Neural cell (in vitro differentiated cells): ENCODE results near the gene RFNG. TPM values are rescaled to one million over a fixed set of nuclear protein-coding genes. Genes with fewer than 3 reads are reported as not detected.

Experiments
- H2AFZ ChIP-seq: fragments of 200-600, 300-800 bp; sonication (generic), shearing (Covaris generic); 2 replicates; pipeline ENCODE4 v1.6.0; 2014; ENCODE audit warnings: low read depth, mild to moderate bottlenecking, antibody characterized with exemption, low read length, moderate library complexity
- H3F3A ChIP-seq: fragments of 200-600 bp; shearing (Covaris generic); 2 replicates; pipeline ENCODE4 v1.6.1; 2016; ENCODE audit warnings: mild to moderate bottlenecking, moderate library complexity, mixed read lengths, antibody characterized with exemption, low read length; ENCODE audit not compliant: insufficient read depth, poor library complexity, severe bottlenecking
- H3K27ac ChIP-seq: fragments of 200-600, 300-800 bp; sonication (generic), shearing (Covaris generic); 2 replicates; pipeline ENCODE4 v1.5.1; 2014; ENCODE audit warnings: mild to moderate bottlenecking, low read length, moderate library complexity
- H3K27me3 ChIP-seq: fragments of 300-800, 200-600 bp; sonication (generic), shearing (Covaris generic); 2 replicates; pipeline ENCODE4 v1.6.0; 2014; ENCODE audit warnings: mild to moderate bottlenecking, low read depth, low read length, moderate library complexity; ENCODE audit not compliant: insufficient read depth
- H3K36me3 ChIP-seq: fragments of 300-800, 200-600 bp; sonication (generic), shearing (Covaris generic); 2 replicates; pipeline ENCODE4 v1.5.1; 2014; ENCODE audit warnings: mild to moderate bottlenecking, antibody characterized with exemption, low read length, moderate library complexity; ENCODE audit not compliant: insufficient read depth
- H3K4me2 ChIP-seq: fragments of 300-800, 200-600 bp; sonication (generic), shearing (Covaris generic); 2 replicates; pipeline ENCODE4 v1.6.0; 2014; ENCODE audit warnings: mild to moderate bottlenecking, low read length
- H3K4me3 ChIP-seq: fragments of 300-800, 200-600 bp; sonication (generic), shearing (Covaris generic); 2 replicates; pipeline ENCODE4 v1.5.1; 2014; ENCODE audit warnings: mild to moderate bottlenecking, low read length, moderate library complexity
- H3K79me2 ChIP-seq: fragments of 200-600 bp; shearing (Covaris generic); replicated peaks from 2 replicates; pipeline ENCODE4 v1.6.0; 2014; ENCODE audit warnings: mild to moderate bottlenecking, low read length, moderate library complexity; ENCODE audit not compliant: insufficient read depth
- H3K9ac ChIP-seq: fragments of 300-800, 200-600 bp; sonication (generic), shearing (Covaris generic); 2 replicates; pipeline ENCODE4 v1.6.1; 2016; ENCODE audit warnings: mild to moderate bottlenecking, low read length, mixed read lengths
- H3K9me2 ChIP-seq: fragments of 200-600 bp; shearing (Covaris generic); 2 replicates; pipeline ENCODE4 v1.6.1; 2016; ENCODE audit warnings: mild to moderate bottlenecking, low read length, mixed read lengths; ENCODE audit not compliant: insufficient read depth
- H3K9me3 ChIP-seq: fragments of 200-600, 300-800 bp; sonication (generic), shearing (Covaris generic); 2 replicates; pipeline ENCODE4 v1.6.1; 2016; ENCODE audit warnings: mild to moderate bottlenecking, mixed run types, low read length, moderate library complexity, mixed read lengths
- H4K20me1 ChIP-seq: fragments of 200-600 bp; shearing (Covaris generic); 2 replicates; pipeline ENCODE4 v1.6.1; 2016; ENCODE audit warnings: mild to moderate bottlenecking, mixed run types; ENCODE audit not compliant: insufficient read depth
- EP300 ChIP-seq: fragments of 450-650 bp; conservative IDR thresholded peaks from 2 replicates; pipeline ENCODE4 v1.6.1; 2014; ENCODE audit warnings: antibody characterized with exemption, mild to moderate bottlenecking, moderate library complexity; ENCODE audit not compliant: poor library complexity, severe bottlenecking
- EZH2 ChIP-seq: fragments of 200-600, 300-800 bp; shearing (Covaris generic), sonication (generic); IDR thresholded peaks from 2 replicates; pipeline ENCODE4 v1.6.1; 2014; ENCODE audit warnings: antibody characterized with exemption, low read length, borderline replicate concordance, mild to moderate bottlenecking; ENCODE audit not compliant: insufficient read depth, poor library complexity, severe bottlenecking
- MXI1 ChIP-seq: fragments of 450-650 bp; conservative IDR thresholded peaks from 2 replicates; pipeline ENCODE4 v1.6.1; 2014; ENCODE audit warnings: antibody characterized with exemption, mild to moderate bottlenecking; ENCODE audit not compliant: poor library complexity, severe bottlenecking
- POLR2AphosphoS5 ChIP-seq: IDR thresholded peaks from 2 replicates; pipeline ENCODE4 v1.6.1; 2012
- RAD21 ChIP-seq: fragments of 450-650 bp; conservative IDR thresholded peaks from 2 replicates; pipeline ENCODE4 v1.6.1; 2014; ENCODE audit warnings: antibody characterized with exemption, mild to moderate bottlenecking, moderate library complexity
- SMC3 ChIP-seq: fragments of 450-650 bp; conservative IDR thresholded peaks from 2 replicates; pipeline ENCODE4 v1.6.1; 2014; ENCODE audit warnings: antibody characterized with exemption, mild to moderate bottlenecking, moderate library complexity; ENCODE audit not compliant: poor library complexity
- TAF1 ChIP-seq: IDR thresholded peaks from 2 replicates; pipeline ENCODE4 v1.6.1; 2012; ENCODE audit warnings: low read depth
- polyA plus RNA-seq: library from polyadenylated mRNA; depleted of rRNA; stranded (reverse); fragments of >200 nt; gene quantifications from 2 replicates; pipeline ENCODE4 v1.2.3, GENCODE V29; 2014
- TF ChIP-seq, protein P1 (sequence below): fragments of 450-650 bp; IDR thresholded peaks from 2 replicates; pipeline ENCODE4 v1.5.1; 2014; ENCODE audit warnings: antibody characterized with exemption, mild to moderate bottlenecking, moderate library complexity; ENCODE audit not compliant: poor library complexity, severe bottlenecking
- TF ChIP-seq, protein P2 (sequence below): IDR thresholded peaks from 2 replicates; pipeline ENCODE4 v1.6.1; 2012; ENCODE audit warnings: borderline replicate concordance

RFNG gene
- polyA plus RNA-seq, 1 donor from 2014 or later = 176 TPM

DNA sequence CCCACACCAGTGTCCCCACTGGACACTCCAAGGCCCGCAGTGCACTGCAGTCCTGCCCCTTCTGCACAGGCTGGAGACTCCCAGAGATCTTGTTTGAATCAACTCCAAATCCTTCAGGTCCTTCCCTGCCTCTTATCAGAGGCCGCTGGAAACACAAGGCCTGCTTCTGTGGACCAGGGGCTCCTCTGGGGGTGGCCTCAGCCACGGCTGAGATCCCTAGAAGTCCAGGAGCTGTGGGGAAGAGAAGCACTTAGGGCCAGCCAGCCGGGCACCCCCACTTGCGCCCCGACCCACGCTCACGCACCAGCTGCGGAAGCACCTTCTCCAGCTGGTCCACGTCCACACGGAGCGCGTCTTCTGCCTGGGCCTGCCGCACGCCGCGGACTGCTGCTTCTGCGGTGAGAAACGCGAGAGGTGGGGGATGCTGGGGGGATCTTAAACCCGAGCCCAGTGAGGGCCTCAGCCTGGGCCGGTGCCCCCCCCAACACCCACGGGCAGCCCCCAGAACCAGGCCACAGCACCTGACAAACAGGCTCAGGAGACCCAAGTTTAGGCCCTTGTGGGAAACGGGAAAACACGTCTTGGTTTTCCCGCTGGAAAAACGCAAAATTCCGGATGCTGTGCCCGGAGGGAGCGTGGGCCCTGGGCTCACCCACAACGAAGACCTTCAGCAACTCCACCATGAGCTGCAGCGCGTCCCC lies 32.5 kb downstream of the RFNG start:
- Histone ChIP-seq H3K9me2 (no peaks in the 10 kb centered on the region), H3K36me3 (no peaks in the 10 kb centered on the region), H3K9me3 (no peaks in the 10 kb centered on the region), H3K27ac (no peak overlapping the region), H3K79me2 (peaks cover 11% of the 10 kb centered on the region), H3K4me2 (no peak overlapping the region), H2AFZ (no peak overlapping the region), H3F3A (no peaks in the 10 kb centered on the region), H4K20me1 (no peaks in the 10 kb centered on the region), H3K4me3 (no peak overlapping the region), H3K9ac (no peak overlapping the region), H3K27me3 (no peaks in the 10 kb centered on the region)
- no peak for TF ChIP-seq POLR2AphosphoS5
- no peak for TF ChIP-seq EP300
- no peak for TF ChIP-seq RAD21
- no peak for TF ChIP-seq SMC3
- TF ChIP-seq, protein P1, sequence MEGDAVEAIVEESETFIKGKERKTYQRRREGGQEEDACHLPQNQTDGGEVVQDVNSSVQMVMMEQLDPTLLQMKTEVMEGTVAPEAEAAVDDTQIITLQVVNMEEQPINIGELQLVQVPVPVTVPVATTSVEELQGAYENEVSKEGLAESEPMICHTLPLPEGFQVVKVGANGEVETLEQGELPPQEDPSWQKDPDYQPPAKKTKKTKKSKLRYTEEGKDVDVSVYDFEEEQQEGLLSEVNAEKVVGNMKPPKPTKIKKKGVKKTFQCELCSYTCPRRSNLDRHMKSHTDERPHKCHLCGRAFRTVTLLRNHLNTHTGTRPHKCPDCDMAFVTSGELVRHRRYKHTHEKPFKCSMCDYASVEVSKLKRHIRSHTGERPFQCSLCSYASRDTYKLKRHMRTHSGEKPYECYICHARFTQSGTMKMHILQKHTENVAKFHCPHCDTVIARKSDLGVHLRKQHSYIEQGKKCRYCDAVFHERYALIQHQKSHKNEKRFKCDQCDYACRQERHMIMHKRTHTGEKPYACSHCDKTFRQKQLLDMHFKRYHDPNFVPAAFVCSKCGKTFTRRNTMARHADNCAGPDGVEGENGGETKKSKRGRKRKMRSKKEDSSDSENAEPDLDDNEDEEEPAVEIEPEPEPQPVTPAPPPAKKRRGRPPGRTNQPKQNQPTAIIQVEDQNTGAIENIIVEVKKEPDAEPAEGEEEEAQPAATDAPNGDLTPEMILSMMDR = no peak
- TF ChIP-seq TAF1 = no peak
- no peak for TF ChIP-seq EZH2
- TF ChIP-seq, protein P2, sequence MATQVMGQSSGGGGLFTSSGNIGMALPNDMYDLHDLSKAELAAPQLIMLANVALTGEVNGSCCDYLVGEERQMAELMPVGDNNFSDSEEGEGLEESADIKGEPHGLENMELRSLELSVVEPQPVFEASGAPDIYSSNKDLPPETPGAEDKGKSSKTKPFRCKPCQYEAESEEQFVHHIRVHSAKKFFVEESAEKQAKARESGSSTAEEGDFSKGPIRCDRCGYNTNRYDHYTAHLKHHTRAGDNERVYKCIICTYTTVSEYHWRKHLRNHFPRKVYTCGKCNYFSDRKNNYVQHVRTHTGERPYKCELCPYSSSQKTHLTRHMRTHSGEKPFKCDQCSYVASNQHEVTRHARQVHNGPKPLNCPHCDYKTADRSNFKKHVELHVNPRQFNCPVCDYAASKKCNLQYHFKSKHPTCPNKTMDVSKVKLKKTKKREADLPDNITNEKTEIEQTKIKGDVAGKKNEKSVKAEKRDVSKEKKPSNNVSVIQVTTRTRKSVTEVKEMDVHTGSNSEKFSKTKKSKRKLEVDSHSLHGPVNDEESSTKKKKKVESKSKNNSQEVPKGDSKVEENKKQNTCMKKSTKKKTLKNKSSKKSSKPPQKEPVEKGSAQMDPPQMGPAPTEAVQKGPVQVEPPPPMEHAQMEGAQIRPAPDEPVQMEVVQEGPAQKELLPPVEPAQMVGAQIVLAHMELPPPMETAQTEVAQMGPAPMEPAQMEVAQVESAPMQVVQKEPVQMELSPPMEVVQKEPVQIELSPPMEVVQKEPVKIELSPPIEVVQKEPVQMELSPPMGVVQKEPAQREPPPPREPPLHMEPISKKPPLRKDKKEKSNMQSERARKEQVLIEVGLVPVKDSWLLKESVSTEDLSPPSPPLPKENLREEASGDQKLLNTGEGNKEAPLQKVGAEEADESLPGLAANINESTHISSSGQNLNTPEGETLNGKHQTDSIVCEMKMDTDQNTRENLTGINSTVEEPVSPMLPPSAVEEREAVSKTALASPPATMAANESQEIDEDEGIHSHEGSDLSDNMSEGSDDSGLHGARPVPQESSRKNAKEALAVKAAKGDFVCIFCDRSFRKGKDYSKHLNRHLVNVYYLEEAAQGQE = no peak
- TF ChIP-seq MXI1 = no peak

DNA sequence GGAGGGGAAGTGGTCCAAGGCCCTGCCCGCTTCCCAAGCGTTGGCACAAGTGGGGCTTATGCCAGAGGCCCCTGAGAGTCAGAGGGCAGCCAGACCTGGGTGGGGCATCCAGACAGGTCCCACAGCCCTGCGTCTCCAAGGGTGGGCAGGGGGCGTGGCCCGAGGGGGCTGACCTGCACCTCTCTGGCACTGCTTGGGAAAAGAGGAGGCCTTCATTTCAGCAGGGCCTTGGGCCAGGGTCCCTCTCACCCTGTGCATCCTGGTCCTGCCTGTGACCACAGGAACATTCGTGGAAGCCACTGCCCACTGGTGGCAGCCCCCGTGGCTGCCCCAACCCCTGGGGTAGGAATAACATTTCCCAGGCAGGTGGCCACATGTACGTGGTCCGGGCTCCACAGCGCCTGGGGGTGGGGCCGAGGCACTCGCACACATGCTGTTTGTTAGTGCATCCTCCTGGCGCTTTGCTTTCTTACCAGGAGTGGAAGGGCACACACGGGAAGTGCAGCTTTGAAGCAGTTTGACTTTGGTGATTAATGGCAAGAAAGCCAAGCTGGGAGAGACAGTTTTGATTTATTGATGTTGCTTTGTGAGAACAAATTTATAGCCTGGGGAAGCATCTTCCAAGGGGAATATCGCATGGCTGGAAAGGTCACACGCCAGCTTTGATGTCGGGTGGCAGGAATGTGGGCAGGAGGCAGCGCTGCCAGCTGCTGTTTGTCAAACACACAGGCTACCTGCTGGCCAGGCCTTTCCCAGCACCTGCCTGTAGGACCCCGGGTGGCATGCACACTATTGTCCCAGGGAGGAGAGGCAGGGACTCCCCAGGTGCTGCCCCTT lies 33.2 kb downstream of the RFNG start:
- no peaks in the 10 kb centered on the region for H3K9me3 ChIP-seq
- H3K27ac ChIP-seq = no peak overlapping the region
- no peak overlapping the region for H2AFZ ChIP-seq
- no peaks in the 10 kb centered on the region for H3K27me3 ChIP-seq
- H4K20me1 ChIP-seq = no peaks in the 10 kb centered on the region
- no peak overlapping the region for H3K4me3 ChIP-seq
- no peaks in the 10 kb centered on the region for H3K36me3 ChIP-seq
- TF ChIP-seq SMC3 = no peak
- no peak for TF ChIP-seq MXI1
- no peak for TF ChIP-seq EZH2
- no peak for TF ChIP-seq POLR2AphosphoS5
- no peak for TF ChIP-seq TAF1
- TF ChIP-seq, protein P2 = no peak
- TF ChIP-seq, protein P1 = no peak
- no peak for TF ChIP-seq EP300
- TF ChIP-seq RAD21 = no peak
- H3K9me2 ChIP-seq = no peaks in the 10 kb centered on the region
- H3K9ac ChIP-seq = no peak overlapping the region
- H3F3A ChIP-seq = no peaks in the 10 kb centered on the region
- no peak overlapping the region for H3K4me2 ChIP-seq
- H3K79me2 ChIP-seq = peaks cover 11% of the 10 kb centered on the region
